ENCODE data around the gene MACO1. TPM values are rescaled to one million over a fixed set of nuclear protein-coding genes. Genes with fewer than 3 reads are reported as not detected.

MACO1 gene
- total and polyA plus RNA-seq, 2 of the 8 experiments (the other 6 are each of a cell fraction or from before 2014, with no cell fraction given) = 3.5 to 15.1 TPM

GRCh38 chr1:25458541-25459298 is 28.0 kb downstream of the MACO1 start:
- H3K4ac ChIP-seq (replicated peaks; ENCODE audit: insufficient read length, low read depth, low read length) = no peak overlapping the region
- no peak overlapping the region for H3K4me2 ChIP-seq (ENCODE audit: insufficient read depth in 1 of 2, low read depth in 2 of 2, low read length in 2 of 2)
- H2AK5ac ChIP-seq (ENCODE audit: low read depth, low read length) = no peak overlapping the region
- no peak overlapping the region for H4K91ac ChIP-seq (replicated peaks; ENCODE audit: insufficient read length, low read length)
- H3K18ac ChIP-seq (ENCODE audit: extremely low read depth, low read length) = no peak overlapping the region
- no peak overlapping the region for H3K14ac ChIP-seq (ENCODE audit: insufficient read length)
- no peak overlapping the region for H4K8ac ChIP-seq (ENCODE audit: extremely low read depth, insufficient read depth, low read length)
- peaks cover 0 to 5% of the 10 kb centered on the region in 2 experiments for H4K20me1 ChIP-seq (replicated peaks in 1 of 2; ENCODE audit: control insufficient read depth in 1 of 2, insufficient read depth in 2 of 2, low read length in 2 of 2)
- H3K4me3 ChIP-seq (ENCODE audit: extremely low read depth in 1 of 4, insufficient read depth in 2 of 4, low read depth in 3 of 4, low read length in 4 of 4) = no peak overlapping the region
- H3K4me1 ChIP-seq (replicated peaks in 1 of 4; ENCODE audit: control insufficient read depth in 3 of 4, insufficient read depth in 4 of 4, low read length in 3 of 4) = no peaks in the 10 kb centered on the region
- H3K9me3 ChIP-seq (ENCODE audit: insufficient read depth in 2 of 2, low read depth in 1 of 2, low read length in 1 of 2) = no peaks in the 10 kb centered on the region
- no peak overlapping the region for H2BK12ac ChIP-seq (ENCODE audit: low read depth, low read length)
- H2AFZ ChIP-seq (ENCODE audit: low read length) = no peak overlapping the region
- ChIA-PET CTCF (ENCODE audit: partially characterized antibody) (no interaction called here), POLR2A (ENCODE audit: partially characterized antibody) (no interaction called here)
- no peak overlapping the region for H3K56ac ChIP-seq (replicated peaks; ENCODE audit: insufficient read length, low read depth, low read length)
- 89% methylated on average over 7 of the region's 7 CpGs; no CpG with 5 or more reads in 1 of the 2 experiments for WGBS, 2 experiments (ENCODE audit: extremely low coverage in 1 of 2, insufficient coverage in 1 of 2, insufficient read length in 1 of 2, insufficient replicate concordance in 2 of 2, low coverage in 1 of 2, low lambda C conversion rate in 2 of 2, missing lambda C conversion rate in 1 of 2)
- H2BK5ac ChIP-seq (ENCODE audit: low read depth, low read length) = no peak overlapping the region
- DNase-seq (ENCODE audit: low read depth in 1 of 2, low spot score in 2 of 2) (no peak), FAIRE-seq (peak; percentile 77)
- H3K27me3 ChIP-seq (replicated peaks in 1 of 4; ENCODE audit: control insufficient read depth in 3 of 4, extremely low read depth in 1 of 4, insufficient read depth in 3 of 4, low read length in 3 of 4) = no peaks in the 10 kb centered on the region
- H3K23ac ChIP-seq (ENCODE audit: insufficient read length) = no peak overlapping the region
- H3K79me2 ChIP-seq (ENCODE audit: control insufficient read depth in 1 of 2, insufficient read depth in 2 of 2, low read length in 2 of 2) = no peaks in the 10 kb centered on the region
- peaks cover 0 to 11% (median 7%) of the 10 kb centered on the region in 4 experiments; a peak in 4 of 8 replicates for H3K36me3 ChIP-seq (ENCODE audit: control insufficient read depth in 2 of 4, insufficient read depth in 4 of 4, low read length in 3 of 4)
- no peak overlapping the region for H4K5ac ChIP-seq (ENCODE audit: insufficient read length, low read depth, low read length)
- no peak overlapping the region for H2BK120ac ChIP-seq (replicated peaks; ENCODE audit: low read depth, low read length)
- H3K23me2 ChIP-seq (ENCODE audit: low read depth, low read length) = no peaks in the 10 kb centered on the region
- no peaks in the 10 kb centered on the region for H3K79me1 ChIP-seq (ENCODE audit: low read depth, low read length)
- no peak overlapping the region for H3K27ac ChIP-seq (ENCODE audit: low read depth, low read length)
- H2BK20ac ChIP-seq (ENCODE audit: low read length) = no peak overlapping the region
- no peak overlapping the region for H2BK15ac ChIP-seq (ENCODE audit: low read length)
- H3K9ac ChIP-seq (replicated peaks in 1 of 4; ENCODE audit: extremely low read depth in 1 of 4, low read depth in 3 of 4, low read length in 3 of 4) = no peak overlapping the region
- TF ChIP-seq MAFK (IDR thresholded peaks at IDR 0.05; ENCODE audit: low read depth, low read length) = no peak
- no peak for TF ChIP-seq GABPA (IDR thresholded peaks at IDR 0.05; ENCODE audit: borderline replicate concordance, insufficient read depth, low read length)
- no peak for TF ChIP-seq CBX5 (IDR thresholded peaks at IDR 0.05; ENCODE audit: low read depth, low read length)
- no peak for TF ChIP-seq SAP30 (IDR thresholded peaks at IDR 0.05; ENCODE audit: insufficient read depth, insufficient replicate concordance, low read length)
- no peak for TF ChIP-seq SP2 (IDR thresholded peaks at IDR 0.05; ENCODE audit: low read length)
- TF ChIP-seq POLR2A (IDR thresholded peaks at IDR 0.05; ENCODE audit: control extremely low read depth in 1 of 2, low read depth in 2 of 2, low read length in 2 of 2) = no peak
- no peak for TF ChIP-seq SUZ12 (IDR thresholded peaks at IDR 0.05; ENCODE audit: low read length)
- no peak for TF ChIP-seq RBBP5 (IDR thresholded peaks at IDR 0.05; ENCODE audit: borderline replicate concordance, low read depth, low read length)
- TF ChIP-seq NRF1 (IDR thresholded peaks at IDR 0.05; ENCODE audit: low read depth, low read length) = no peak
- no peak for TF ChIP-seq SP4 (IDR thresholded peaks at IDR 0.05; ENCODE audit: low read length)
- no peak for TF ChIP-seq E2F6 (IDR thresholded peaks at IDR 0.05)
- TF ChIP-seq KDM1A (IDR thresholded peaks at IDR 0.05; ENCODE audit: borderline replicate concordance, low read length) = no peak
- no peak for TF ChIP-seq KDM4A (IDR thresholded peaks at IDR 0.05; ENCODE audit: low read depth, low read length, severe bottlenecking)
